Caco-2 (cell line): ENCODE results near the gene ACTN1. TPM values are rescaled to one million over a fixed set of nuclear protein-coding genes. Genes with fewer than 3 reads are reported as not detected.
"Not testable (repeated sequence)": the region's sequence is repeated elsewhere in the genome, so short reads cannot be mapped to it uniquely, and the experiment has no call there.

Source experiments
- BruUV-seq: library from RNA; stranded (reverse); fragments of 400-500 nt; replicated peaks from 2 replicates; lab custom pipeline; 2021; lab: Mats Ljungman, UMichigan
- CTCF ChIA-PET: fragments of 300-600 bp; sonication (Branson Sonifier 250); formaldehyde crosslinking; loops from one replicate; lab custom pipeline; 2022; ENCODE audit warnings: antibody characterized with exemption; lab: Charles Lee
- POLR2A ChIA-PET: fragments of 300-600 bp; sonication (Branson Sonifier 250); formaldehyde crosslinking; loops from one replicate; lab custom pipeline; 2022; ENCODE audit warnings: antibody characterized with exemption; lab: Charles Lee
- DNase-seq, 2 experiments: peaks; one replicate each; pipeline versions ENCODE4 v3.0.0 to v3.0.0-alpha.2; 2020 to 2022
- H3K27me3 ChIP-seq: replicated peaks from 2 replicates; pipeline ENCODE4 v1.6.0; 2011; ENCODE audit warnings: low read length; ENCODE audit not compliant: control insufficient read depth, insufficient read depth
- H3K36me3 ChIP-seq: 2 replicates; pipeline ENCODE4 v1.5.1; 2011; ENCODE audit warnings: low read length; ENCODE audit not compliant: control insufficient read depth, insufficient read depth
- H3K4me1 ChIP-seq: fragments of 250-450 bp; sonication (Bioruptor Pico); 2 replicates; pipeline ENCODE4 v1.5.1; 2020; ENCODE audit warnings: mild to moderate bottlenecking
- H3K4me3 ChIP-seq: 2 replicates; pipeline ENCODE4 v1.5.1; 2011; ENCODE audit warnings: low read depth, mild to moderate bottlenecking, control low read depth, low read length
- H3K9me3 ChIP-seq: fragments of 250-450 bp; sonication (Bioruptor Pico); 2 replicates; pipeline ENCODE4 v1.5.1; 2020; ENCODE audit warnings: mild to moderate bottlenecking, moderate library complexity
- H3K27ac Mint-ChIP-seq: one replicate; pipeline ENCODE4 v1.8.0; 2022; ENCODE audit warnings: mixed read lengths; ENCODE audit not compliant: unreplicated experiment
- H3K27me3 Mint-ChIP-seq: one replicate; pipeline ENCODE4 v1.8.0; 2022; ENCODE audit warnings: mixed read lengths; ENCODE audit not compliant: insufficient read depth, unreplicated experiment
- H3K36me3 Mint-ChIP-seq: one replicate; pipeline ENCODE4 v1.8.0; 2022; ENCODE audit warnings: mild to moderate bottlenecking, mixed read lengths; ENCODE audit not compliant: insufficient read depth, unreplicated experiment
- H3K4me1 Mint-ChIP-seq: one replicate; pipeline ENCODE4 v1.8.0; 2022; ENCODE audit warnings: low read depth, mixed read lengths; ENCODE audit not compliant: unreplicated experiment
- H3K4me3 Mint-ChIP-seq: one replicate; pipeline ENCODE4 v1.8.0; 2022; ENCODE audit warnings: mild to moderate bottlenecking, moderate library complexity, mixed read lengths; ENCODE audit not compliant: unreplicated experiment
- H3K9me3 Mint-ChIP-seq: one replicate; pipeline ENCODE4 v1.8.0; 2022; ENCODE audit warnings: mixed read lengths; ENCODE audit not compliant: unreplicated experiment
- CTCF ChIP-seq, 2 experiments: fragments of 200-600 bp in 1 of 2; IDR thresholded peaks; 1 replicate in 1 of 2; 2 replicates in 1 of 2; pipeline versions ENCODE4 v1.5.1 to v1.8.0; 2011 to 2022; ENCODE audit warnings: antibody characterized with exemption in 1 of 2, control low read depth in 1 of 2, inconsistent platforms in 1 of 2, low read depth in 1 of 2, low read length in 1 of 2, mild to moderate bottlenecking in 1 of 2, moderate library complexity in 1 of 2; ENCODE audit not compliant: insufficient read depth in 1 of 2, severe bottlenecking in 1 of 2, unreplicated experiment in 1 of 2
- intact Hi-C: fragments of 100-400 bp; cut with micrococcal nuclease; formaldehyde crosslinking; loops from one replicate; pipeline ENCODE4 v1.10.0; 2022; ENCODE audit not compliant: unreplicated experiment
- total RNA-seq: library from RNA; stranded (reverse); gene quantifications from 2 replicates; pipeline ENCODE4 v1.2.3, GENCODE V29; 2022

ACTN1 gene
- total RNA-seq, 1 experiment from 2014 or later: 170 TPM

GRCh38 chr14:69023035-69023434, 43.9 kb upstream of the ACTN1 start:
- H3K9me3 ChIP-seq: no peaks in the 10 kb centered on the region
- Mint-ChIP-seq H3K9me3 (no peaks in the 10 kb centered on the region), H3K36me3 (no peaks in the 10 kb centered on the region), H3K27me3 (no peaks in the 10 kb centered on the region), H3K4me3 (no peak overlapping the region), H3K27ac (no peak overlapping the region), H3K4me1 (no peaks in the 10 kb centered on the region)
- CTCF ChIA-PET: no interaction called here
- H3K36me3 ChIP-seq: no peaks in the 10 kb centered on the region
- intact Hi-C loops: no loop called here
- H3K4me3 ChIP-seq: no peak overlapping the region
- BruUV-seq: no TSS peak
- H3K27me3 ChIP-seq: no peaks in the 10 kb centered on the region
- H3K4me1 ChIP-seq: no peaks in the 10 kb centered on the region
- DNase-seq: no peak
- POLR2A ChIA-PET: no interaction called here
- TF ChIP-seq CTCF (IDR thresholded peaks at IDR 0.05; ENCODE audit: insufficient read depth in 1 of 2, low read depth in 1 of 2, low read length in 1 of 2, severe bottlenecking in 1 of 2, unreplicated experiment in 1 of 2): no peak

GRCh38 chr14:69022093-69022492, 43.0 kb upstream of the ACTN1 start:
- H3K4me3 ChIP-seq, BruUV-seq, H3K36me3 ChIP-seq, CTCF ChIA-PET, H3K27me3 Mint-ChIP-seq, intact Hi-C loops, H3K4me3 Mint-ChIP-seq, DNase-seq, H3K4me1 Mint-ChIP-seq, H3K4me1 ChIP-seq, POLR2A ChIA-PET, H3K27me3 ChIP-seq, H3K9me3 Mint-ChIP-seq, H3K27ac Mint-ChIP-seq, H3K9me3 ChIP-seq, H3K36me3 Mint-ChIP-seq: not testable (repeated sequence)

- ChIA-PET POLR2A (no interaction called here), CTCF (no interaction called here)
- Histone ChIP-seq H3K36me3 (no peaks in the 10 kb centered on the region), H3K4me3 (no peak overlapping the region), H3K4me1 (no peaks in the 10 kb centered on the region; the same call in 1 of the 2 replicates), H3K9me3 (no peaks in the 10 kb centered on the region), H3K27me3 (no peaks in the 10 kb centered on the region)
- TF ChIP-seq CTCF (IDR thresholded peaks at IDR 0.05; ENCODE audit: insufficient read depth in 1 of 2, low read depth in 1 of 2, low read length in 1 of 2, severe bottlenecking in 1 of 2, unreplicated experiment in 1 of 2): no peak
- intact Hi-C loops: no loop called here
- no peak overlapping the region for H3K27ac Mint-ChIP-seq
- DNase-seq: no peak
- H3K36me3 Mint-ChIP-seq: no peaks in the 10 kb centered on the region
- no TSS peak for BruUV-seq
- no peaks in the 10 kb centered on the region for H3K27me3 Mint-ChIP-seq
- no peaks in the 10 kb centered on the region for H3K4me1 Mint-ChIP-seq
- H3K9me3 Mint-ChIP-seq: no peaks in the 10 kb centered on the region
- no peak overlapping the region for H3K4me3 Mint-ChIP-seq
These were observed 38.6 kb upstream of the ACTN1 start for GRCh38 chr14:69017706-69018105.

GRCh38 chr14:69014829-69015259, 35.7 kb upstream of the ACTN1 start:
- H3K9me3 ChIP-seq: no peaks in the 10 kb centered on the region
- H3K36me3 ChIP-seq: no peaks in the 10 kb centered on the region
- peak overlapping the region; percentile 60 for H3K27ac Mint-ChIP-seq
- POLR2A ChIA-PET: no interaction called here
- no peak overlapping the region for H3K4me3 Mint-ChIP-seq
- no peaks in the 10 kb centered on the region; the same call in 1 of the 2 replicates for H3K4me1 ChIP-seq
- no peaks in the 10 kb centered on the region for H3K27me3 Mint-ChIP-seq
- TF ChIP-seq CTCF (IDR thresholded peaks at IDR 0.05; ENCODE audit: insufficient read depth in 1 of 2, low read depth in 1 of 2, low read length in 1 of 2, severe bottlenecking in 1 of 2, unreplicated experiment in 1 of 2): no peak
- no peaks in the 10 kb centered on the region for H3K36me3 Mint-ChIP-seq
- no peaks in the 10 kb centered on the region for H3K27me3 ChIP-seq
- CTCF ChIA-PET: interaction anchor here (1.3 kb wide), 1 partner anchor 152 kb away, joined by 3 read pairs; no protein-coding TSS in a partner anchor
- H3K4me3 ChIP-seq: no peak overlapping the region
- H3K4me1 Mint-ChIP-seq: no peaks in the 10 kb centered on the region
- BruUV-seq: no TSS peak
- no peak for DNase-seq
- H3K9me3 Mint-ChIP-seq: no peaks in the 10 kb centered on the region
- intact Hi-C loops: no loop called here
